Urothelium cell line (cell line): ENCODE measurements around the gene DNASE1.
"Not testable (repeated sequence)": the region's sequence is repeated elsewhere in the genome, so short reads cannot be mapped to it uniquely, and the experiment has no call there.

Experiments used
- DNase-seq: peaks from one replicate; pipeline ENCODE4 v3.0.0; 2011; ENCODE audit warnings: low spot score, mixed read lengths
- FAIRE-seq: peaks from 2 replicates; lab custom pipeline; 2011; peaks lifted over from hg19 to GRCh38; lab: Jason Lieb, UNC

DNASE1 gene

GRCh38 chr16:3654249-3654991, at the start of gene DNASE1:
Gene DNASE1, plus strand, starts transcription at chr16:3654691. Its CDS starts 683 bp downstream, at chr16:3655374.
- DNase-seq (peak; percentile 84), FAIRE-seq (peak; percentile 48)

DNA sequence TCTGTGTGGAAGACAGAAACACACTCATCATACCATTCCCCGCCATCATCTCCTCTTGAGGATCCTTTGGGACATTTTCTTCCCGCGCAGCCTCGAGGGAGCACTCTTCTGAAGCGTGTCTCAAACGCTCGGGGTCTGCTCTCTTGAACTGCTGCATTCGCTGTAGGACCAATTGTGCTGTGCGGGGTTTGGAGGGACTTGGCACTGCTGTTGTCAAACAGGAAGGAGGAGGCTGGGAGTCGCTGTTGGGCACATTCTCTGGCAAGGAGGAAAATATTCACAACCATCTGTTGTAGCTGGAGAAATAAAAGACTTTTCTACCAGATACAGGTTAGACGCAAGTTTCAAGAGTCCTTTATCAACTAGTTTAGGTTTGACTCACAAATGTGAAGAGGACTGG, 48.0 kb upstream of the DNASE1 start:
- DNase-seq (no peak), FAIRE-seq (no peak)

- FAIRE-seq (no peak), DNase-seq (no peak)
Observed at GRCh38 chr16:3607161-3607560, 47.3 kb upstream of the DNASE1 start.

DNA sequence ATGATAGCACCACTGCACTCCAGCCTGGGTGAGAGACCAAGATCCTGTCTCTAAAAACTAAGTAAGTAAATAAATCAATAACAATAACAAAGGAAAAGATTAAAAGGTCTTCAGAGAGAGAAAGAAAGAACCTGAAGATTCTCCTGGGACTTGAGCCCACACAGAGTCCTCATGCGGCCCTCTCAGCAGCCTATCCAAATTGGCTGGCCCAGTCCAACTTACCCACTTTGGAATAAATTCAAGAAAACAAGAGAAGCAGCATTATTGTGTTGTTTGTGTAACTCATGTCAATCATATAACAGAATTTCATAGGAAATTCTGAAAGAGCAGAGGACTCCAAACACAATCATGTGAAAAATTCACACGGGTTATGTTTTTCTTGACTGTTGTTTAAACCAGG, 46.9 kb upstream of the DNASE1 start:
- DNase-seq = no peak

GRCh38 chr16:3608069-3608468, 46.4 kb upstream of the DNASE1 start:
- no peak for DNase-seq

More for the DNA sequence above, 46.9 kb upstream of the DNASE1 start:
- no peak for FAIRE-seq

DNA sequence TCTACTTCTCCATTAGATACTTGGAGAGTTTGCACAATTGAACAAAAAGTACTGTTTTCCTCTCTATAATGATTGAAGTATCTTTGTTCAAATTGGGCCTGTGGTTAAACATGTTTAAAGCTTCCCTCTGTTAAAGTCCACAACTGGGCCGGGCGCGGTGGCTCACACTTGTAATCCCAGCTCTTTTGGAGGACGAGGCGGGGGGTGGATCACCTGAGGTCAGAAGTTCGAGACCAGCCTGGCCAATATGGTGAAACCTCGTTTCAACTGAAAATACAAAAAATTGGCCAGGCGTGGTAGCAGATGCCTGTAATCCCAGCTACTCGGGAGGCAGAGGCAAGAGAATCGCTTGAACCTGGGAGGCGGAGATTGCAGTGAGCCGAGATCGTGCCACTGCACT, 45.5 kb upstream of the DNASE1 start:
- FAIRE-seq, DNase-seq: not testable (repeated sequence)

More at GRCh38 chr16:3608069-3608468, 46.4 kb upstream of the DNASE1 start:
- no peak for FAIRE-seq

GRCh38 chr16:3609895-3610697, 44.4 kb upstream of the DNASE1 start:
- DNase-seq (peak; percentile 7), FAIRE-seq (no peak)

DNA sequence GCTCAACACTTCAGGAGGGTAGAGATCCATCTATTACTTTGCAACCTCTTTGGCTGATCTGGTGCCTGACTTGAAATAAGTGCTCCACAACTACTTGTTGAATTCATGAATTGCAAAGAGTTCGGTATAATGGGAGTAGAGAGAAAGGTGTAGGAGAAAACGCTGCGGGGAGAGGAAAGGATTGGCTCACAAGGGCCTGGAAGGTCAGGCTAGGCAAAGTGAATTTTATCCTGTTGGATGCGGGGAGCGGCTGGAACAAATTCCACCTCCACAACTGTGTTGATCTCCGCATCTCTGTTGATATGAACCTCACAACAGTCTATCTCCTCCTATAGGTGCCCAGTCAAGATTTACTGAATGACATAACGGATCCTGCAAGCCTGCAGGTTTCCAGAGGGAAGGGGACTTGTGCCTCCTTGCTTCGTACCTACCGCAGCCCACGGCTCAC, 43.8 kb upstream of the DNASE1 start:
- FAIRE-seq (no peak), DNase-seq (no peak)

- FAIRE-seq (no peak), DNase-seq (peak; percentile 100)
Observed at GRCh38 chr16:3611146-3611975, 43.1 kb upstream of the DNASE1 start, which contains the start of gene SLX4. Gene SLX4, minus strand, starts transcription at chr16:3611606. Its CDS starts 2,642 bp downstream, at chr16:3608964.

GRCh38 chr16:3612510-3613466, 41.7 kb upstream of the DNASE1 start:
- DNase-seq = peak; percentile 12
- no peak for FAIRE-seq

DNA sequence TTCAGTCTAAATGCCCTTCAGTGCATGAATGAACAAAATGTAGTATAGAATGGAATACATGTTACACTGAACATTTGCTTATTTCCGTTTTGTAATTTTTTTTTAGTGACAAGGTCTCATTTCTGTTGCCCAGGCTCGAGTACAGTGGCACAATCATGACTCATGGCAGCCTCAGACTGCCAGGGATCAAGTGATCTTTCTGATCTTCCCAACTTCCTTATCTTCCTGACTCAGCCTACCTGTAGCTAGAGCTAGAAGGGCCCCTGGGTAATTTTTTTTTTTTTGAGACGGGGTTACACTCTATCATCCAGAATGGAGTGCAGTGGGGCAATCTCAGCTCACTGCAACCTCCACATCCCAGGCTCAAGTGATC, 35.7 kb upstream of the DNASE1 start:
- no peak for FAIRE-seq
- no peak for DNase-seq

DNA sequence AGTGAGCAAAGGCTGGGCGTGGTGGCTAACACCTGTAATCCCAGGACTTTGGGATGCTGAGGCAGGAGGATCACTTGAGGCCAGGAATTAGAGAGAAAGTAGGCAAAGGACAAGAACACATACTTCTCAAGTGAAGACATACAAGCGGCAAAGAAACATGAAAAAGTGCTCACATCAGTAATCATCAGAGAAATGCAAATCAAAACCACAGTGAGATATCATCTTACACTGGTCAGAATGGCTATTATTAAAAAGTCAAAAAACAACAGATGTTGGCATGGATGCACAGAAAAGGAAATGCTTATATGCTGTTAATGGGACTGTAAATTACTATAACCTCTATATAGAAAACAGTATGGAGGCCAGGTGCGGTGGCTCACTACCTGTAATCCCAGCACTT, 30.8 kb upstream of the DNASE1 start:
- no peak for DNase-seq

GRCh38 chr16:3625331-3625730, 29.2 kb upstream of the DNASE1 start:
- DNase-seq = no peak
- no peak for FAIRE-seq

More for the DNA sequence above, 30.8 kb upstream of the DNASE1 start:
- no peak for FAIRE-seq

DNA sequence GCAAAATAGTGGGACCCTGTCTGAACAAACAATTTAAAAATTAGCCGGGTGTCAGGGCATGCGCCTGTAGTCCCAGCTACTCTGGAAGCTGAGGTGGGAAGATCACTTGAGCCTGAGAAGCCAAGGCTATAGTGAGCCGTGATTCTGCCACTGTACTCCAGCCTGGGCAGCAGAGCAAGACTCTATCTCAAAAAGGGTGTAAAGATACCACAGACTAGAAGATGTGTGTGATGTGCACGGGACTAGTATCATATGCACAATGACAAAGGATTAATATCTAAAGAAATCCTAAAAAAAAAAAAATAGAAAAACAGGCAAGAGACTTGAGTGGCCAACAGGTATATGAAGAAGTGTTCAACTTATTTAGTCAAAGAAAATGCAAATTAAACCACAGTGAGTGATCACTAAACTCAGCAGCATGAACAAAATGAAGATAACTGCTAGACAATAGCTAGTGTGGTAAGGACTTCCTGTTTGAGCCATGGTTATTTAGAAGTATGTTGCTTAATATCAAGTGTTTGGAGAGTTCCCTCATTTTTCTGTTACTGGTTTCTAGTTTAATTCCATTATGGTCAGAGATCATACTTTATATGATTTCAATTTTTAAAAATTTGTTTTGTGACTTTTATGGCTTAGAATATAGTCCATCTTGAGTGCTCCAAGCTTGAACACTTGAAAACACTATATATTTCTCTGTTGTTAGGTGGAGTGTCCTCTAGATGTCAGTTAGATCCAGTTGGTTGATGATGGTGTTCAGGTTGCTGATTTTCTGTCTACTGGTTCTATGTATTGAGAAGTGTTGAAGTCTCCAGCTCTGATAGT, 28.4 kb upstream of the DNASE1 start:
- FAIRE-seq (no peak), DNase-seq (no peak)

- FAIRE-seq (no peak), DNase-seq (no peak)
Observed at GRCh38 chr16:3637371-3637923, 17.0 kb upstream of the DNASE1 start.

GRCh38 chr16:3638916-3639644, 15.4 kb upstream of the DNASE1 start:
- FAIRE-seq = no peak
- no peak for DNase-seq

DNA sequence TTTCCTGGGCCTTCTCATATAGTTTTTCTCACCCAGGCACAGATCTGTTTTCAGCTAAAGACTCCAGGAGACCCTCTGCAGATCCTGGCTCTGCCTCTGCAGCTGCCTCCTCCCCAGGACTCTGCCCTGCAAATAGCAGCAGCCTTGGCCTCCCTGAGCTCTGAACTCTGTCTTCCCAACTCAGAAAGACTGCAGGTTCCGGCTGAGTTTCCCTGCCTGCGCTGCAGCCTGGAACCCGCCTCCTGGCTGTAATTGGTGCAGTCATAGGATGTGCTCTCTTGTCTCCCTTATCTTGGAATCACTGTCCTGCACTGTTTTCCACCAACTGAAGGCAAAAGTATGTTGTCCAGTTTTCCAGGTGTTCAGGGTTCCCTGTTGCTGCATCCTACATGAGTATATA, 14.3 kb upstream of the DNASE1 start:
- no peak for DNase-seq
- no peak for FAIRE-seq
